Stimulated activated CD4-positive, alpha-beta T cell treated with anti-CD3 and anti-CD28 coated beads, TNF-alpha, amount 100 ng/mL, for 48 hours (primary cell): ENCODE measurements around the gene CREB5.
A peak's percentile ranks its signal among the peaks of the same experiment; 100 is the strongest.

Experiments
- DNase-seq, 3 donors: peaks; one replicate each; pipeline ENCODE4 v3.0.0-alpha.2; 2020; ENCODE audit warnings: low read depth in 3 of 3

The CREB5 gene

DNA sequence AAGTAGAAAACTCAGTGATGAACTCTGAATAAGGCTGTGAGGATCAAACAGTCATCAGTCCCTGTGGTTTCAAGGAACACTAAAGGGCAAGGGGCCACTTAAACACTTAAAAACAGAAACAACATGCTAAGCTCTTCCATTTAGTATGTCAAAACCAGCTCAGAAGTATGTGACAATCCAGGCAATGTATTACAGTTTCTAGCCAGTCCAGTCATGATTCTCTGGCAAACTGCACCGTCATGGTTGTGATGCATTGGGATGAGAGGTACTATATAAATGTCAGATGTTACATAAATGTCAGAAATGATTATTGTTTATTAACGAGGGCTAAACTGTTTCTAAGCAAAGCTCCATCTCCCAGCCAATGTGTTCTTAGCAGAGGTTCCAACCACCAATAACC, 4.7 kb upstream of the CREB5 start:
- DNase-seq, result no peak

DNA sequence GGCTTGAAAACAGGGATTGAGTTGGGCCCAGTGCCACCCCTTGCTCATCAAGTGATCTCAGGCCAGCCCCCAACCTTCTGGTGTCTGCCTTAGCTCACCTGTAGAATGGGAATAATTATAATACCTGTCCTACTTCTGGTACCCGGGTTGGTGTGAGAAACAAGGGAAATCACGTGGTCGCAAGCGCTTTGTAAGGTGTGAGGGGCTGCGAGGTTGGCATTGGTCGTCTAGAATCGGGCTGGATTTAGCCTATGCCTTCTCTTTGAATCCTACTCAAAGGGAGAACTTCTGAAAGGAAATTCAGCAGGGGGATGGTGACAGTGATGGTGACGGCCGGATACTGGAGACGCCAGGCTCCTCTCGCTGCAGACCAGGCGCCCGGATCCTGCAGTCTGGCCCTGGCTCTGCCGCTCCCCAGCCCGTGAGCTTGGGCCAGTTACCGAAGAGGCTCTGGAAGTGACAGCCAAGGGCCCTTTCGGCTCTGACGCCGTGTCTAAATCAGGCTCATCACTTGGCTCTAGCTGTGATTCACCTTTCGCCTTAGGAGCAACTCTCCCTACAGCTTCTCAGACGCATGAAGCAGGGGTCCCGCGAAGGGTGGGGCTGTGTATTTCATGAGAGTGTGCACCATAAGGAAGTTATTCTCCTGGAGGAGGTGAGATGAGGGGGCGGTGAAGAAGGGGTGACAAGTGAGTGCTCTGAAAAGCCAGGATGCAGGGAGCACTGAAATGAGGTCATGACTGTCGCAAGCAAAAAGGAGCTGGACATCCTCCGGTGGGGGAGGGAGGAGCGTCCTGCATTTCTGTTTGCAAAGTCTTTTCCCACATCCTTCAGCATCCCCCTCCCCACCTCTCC, 4.0 kb upstream of the CREB5 start:
- DNase-seq, result no peak

DNA sequence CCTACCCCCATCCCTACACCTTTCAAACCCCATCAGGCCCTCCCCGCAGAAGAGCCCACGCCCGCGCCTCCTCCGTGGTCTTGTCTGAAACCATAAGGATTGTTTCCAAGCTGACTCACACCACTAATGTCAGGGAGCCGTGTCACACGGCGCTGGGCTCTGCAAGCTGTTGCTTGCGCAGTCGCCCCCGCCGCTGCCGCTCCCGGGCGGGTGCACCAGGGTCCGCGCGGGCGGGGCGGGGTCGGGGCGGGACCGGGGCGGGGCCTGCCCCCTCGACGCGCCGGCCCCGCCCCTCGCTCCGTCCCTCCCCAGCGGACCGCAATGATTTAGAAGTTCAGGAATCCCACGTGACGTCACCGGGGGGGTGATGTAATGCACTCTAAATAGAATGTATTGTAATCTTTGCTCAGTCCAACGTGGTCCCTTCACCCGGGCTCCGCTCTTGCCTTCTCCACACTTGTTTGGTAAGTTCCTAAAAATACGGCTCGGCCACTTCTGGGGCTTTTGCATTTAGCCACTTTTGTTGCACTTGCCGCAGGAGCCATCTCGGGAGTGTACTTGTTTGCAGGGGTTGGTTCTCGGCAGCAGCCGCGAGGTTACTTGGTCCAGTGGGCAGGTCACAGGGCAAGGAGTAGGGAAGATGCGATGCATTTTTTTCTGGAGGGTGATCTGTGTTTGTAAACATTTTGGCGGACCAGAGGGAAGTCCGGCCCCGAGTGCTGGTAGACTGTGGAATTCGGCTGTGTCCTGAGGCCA, 3.2 kb upstream of the CREB5 start:
- DNase-seq, result peak; percentile 49 to 65 (median 57)

DNA sequence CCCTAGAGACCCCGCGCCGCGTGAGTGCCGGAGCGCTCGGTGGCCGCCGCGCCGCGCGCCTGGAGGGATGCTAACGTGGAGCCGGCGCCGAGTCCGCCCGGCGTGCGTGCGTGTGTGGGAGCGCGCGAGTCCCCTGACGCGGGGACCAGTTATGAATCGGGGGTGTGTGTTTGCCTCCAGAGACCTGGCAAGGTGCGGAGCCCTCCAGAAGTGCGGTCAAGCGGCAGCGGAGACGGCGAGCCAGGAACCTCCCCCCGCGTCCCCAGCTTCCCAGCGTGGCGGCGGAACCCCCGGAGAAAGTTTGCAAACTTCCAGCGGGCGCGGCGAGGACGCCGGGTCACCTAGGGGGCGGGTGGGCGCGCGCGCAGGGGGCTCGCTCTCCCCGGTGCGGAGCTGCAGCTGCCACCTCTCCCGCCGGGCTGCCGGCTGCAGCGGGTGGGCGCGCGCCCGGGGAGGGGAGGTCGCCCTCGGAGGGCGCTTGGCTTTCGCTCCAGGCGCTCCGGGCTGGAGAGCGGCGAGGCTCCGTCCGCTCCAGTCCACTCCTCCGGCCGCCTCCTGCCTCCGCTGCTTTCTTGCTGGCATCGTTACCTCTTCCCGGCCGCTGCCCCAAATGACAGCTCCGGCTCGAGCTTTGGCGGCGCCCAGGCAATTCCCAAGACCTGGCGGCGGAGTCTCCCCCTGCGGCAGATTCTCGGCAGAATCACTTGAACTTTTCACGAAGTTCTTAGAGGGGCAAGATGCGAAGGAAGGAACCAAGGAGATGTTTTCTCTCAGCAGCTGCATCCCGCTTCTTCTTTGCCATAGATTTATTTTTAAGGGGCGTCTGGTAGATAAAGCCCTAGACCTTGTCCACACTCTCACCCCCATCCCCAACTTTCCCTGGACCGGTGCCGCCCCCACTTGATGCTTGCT, 2.3 kb upstream of the CREB5 start:
- DNase-seq, result no peak

DNA sequence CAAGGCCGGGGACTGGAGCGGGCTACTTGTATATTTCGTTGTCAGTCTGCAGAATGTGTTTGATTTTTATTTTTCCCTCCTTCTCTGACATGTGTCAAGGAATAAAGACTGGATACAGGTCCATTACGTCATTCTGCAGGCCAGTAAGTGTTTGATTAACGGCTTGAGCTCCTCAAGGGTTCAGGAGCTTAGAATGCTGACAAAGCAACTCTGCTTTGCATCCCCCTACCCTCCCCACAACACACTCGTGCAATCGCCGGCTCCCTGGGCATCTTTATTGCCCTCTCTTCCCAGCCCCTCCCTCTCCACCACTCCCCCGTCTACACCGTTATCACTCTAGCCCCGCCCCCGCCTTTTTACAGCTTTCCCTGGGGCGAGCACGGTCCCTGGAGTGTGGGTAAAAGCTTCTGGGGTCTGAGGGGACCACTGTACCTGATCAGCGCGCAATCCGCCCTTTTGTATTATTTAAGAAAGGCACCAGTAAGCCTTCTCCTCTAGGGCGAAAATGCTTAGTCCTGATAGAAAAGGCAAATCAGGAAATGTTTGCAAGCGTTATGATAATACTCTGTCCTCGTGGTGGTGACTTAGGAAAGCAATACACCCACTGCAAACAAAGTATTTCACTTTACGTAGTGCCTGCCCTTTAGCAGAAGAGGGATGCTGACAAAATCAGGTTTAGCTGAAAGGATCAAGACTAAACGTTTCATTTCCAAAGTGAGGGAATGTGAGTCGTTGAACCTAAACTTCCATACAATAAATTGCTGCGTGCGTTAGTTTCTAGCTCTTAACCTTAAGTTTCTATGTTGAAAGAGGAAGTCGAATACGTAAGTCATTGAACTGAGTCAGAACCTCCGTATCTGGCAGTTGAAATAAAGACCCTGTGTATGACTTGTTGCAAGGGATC, 1.4 kb upstream of the CREB5 start:
- DNase-seq, result no peak

DNA sequence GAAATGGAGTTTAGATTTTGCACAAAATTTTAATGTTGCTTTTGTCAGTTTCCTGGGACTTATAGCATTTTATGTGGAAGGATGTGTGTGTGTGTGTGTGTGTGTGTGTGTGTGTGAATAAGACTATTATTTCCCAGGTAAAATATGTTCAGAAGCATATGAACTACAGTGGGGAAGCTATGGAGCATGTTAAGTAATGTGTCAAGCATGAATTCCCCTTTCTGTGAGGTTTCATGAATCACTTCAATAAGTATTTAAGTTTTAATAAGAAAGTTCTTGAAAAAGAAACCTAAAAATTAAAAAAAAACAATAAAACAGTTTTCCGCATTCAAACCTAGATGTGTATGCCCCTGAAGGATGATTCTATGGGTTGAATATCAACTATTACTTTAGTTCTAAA, 693 bp downstream of the CREB5 start:
- no peak for DNase-seq

DNA sequence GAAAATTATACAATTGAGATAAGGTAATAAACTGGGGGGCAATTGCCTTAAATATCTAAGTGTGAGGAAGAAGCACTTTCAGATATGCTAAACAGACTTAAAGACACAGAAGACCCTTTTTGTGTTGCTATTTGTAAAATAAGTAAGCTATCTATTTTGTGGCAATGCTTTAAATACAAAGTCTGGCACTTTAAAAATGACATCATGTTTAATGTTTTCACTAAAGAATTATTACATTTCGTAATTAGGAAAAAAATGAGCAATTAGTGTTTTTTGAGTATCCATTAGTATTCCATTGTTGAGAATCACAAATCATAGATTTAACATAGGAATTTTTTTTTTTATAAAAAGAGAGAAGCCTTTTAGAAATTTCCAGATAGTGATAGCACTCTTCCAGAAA, 2.1 kb downstream of the CREB5 start:
- no peak for DNase-seq

DNA sequence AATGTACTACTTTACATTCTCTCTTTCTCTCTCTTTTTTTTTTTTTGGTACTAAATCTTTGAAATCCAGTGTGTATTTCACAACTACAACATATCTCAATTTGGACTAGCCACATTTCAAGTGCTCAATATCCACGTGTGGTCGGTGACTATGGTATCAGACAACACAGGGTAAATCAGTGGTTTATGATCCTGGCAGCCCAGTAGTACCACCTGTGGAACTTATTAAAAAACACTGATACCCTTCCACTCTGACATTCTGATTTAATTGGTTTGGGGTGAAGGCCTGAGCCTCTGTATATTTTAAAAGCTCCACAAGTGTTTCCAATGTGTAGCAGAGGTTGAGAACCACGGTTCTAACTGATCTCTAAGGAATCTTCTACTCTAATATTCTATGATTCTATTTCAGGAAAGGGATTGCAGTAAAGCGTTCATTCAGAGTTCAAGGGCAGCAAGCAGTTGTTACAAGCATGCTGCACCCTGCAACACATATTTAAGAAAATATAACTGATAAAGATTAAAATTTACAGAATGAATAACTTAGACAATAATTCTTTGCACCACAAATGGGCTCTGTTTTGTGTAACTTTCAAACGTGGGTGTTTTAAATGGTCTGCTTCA, 5.1 kb downstream of the CREB5 start:
- DNase-seq, result no peak

DNA sequence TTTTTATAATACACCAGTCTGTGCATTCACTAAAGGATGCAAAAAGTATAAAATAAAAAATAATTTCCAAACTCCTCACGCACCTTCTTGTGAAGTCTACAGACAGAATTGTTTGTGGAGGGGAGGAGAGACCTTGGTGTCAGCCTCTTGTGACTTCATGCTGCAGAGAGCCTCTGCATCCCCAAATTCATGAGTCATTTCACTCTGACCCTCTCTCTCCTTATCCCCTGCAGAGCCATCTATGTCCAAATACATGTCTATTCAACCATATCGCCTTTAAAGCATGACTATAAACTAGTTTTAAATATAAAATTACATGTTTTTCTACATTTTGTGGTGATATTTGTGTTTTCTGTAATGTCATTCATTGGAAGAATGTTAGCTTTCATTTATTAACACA, 6.0 kb downstream of the CREB5 start:
- DNase-seq, result no peak

DNA sequence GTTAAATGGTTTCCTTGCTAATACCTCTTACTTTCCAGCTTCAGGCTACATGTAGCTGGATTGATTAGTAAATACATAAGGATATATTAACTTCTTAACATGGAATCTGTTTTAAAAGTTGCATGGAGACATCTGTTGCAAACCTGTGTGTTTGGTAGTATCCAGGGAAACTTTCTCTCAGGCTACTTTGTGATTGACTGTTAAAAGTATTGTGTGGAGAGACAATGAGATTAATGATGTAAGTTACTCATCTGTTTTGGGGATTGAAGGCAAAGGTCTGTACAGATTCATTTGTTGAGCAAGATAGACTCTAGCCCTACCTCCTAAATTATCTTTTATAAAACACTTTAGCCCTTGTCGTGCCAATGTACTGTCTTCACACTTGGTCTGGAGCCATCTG, 6.6 kb downstream of the CREB5 start:
- DNase-seq, result no peak

DNA sequence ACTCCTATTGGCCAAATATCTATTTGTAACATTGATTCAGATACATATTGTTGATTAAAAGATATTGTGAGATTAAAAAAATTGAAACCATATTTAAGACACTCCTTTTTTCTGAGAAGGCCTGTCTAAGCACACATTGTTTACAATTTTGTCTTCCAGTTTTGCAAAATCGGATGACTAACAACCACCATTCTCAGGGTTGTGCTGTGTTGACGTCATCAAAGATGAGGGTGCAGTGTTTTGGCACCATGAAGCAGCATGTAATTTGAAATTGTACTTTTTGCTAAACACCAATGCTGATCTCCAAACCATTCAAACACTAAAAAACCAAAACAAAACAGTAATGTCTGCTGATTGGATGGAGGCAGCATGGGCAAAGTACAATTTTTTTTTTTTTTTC, 7.4 kb downstream of the CREB5 start:
- DNase-seq, result no peak

DNA sequence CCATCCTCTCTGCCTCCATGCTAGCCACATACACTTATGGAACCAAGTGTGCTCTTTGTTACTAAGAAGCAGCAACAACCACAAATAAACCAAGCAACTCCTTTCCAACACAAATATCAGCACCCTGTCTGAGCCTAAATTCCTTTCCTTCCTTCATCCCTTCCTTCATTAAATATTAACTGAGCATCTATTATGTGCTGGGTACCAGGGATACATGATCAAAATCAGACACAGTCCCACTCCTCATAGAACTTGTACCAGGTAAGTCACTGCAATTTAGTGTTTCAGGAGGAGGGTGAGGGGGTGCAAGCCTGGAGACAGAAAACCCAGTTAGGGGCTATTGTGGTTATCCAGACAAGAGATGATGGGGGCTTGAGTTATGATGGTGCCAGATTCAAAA, 10.8 kb downstream of the CREB5 start:
- DNase-seq, result no peak

DNA sequence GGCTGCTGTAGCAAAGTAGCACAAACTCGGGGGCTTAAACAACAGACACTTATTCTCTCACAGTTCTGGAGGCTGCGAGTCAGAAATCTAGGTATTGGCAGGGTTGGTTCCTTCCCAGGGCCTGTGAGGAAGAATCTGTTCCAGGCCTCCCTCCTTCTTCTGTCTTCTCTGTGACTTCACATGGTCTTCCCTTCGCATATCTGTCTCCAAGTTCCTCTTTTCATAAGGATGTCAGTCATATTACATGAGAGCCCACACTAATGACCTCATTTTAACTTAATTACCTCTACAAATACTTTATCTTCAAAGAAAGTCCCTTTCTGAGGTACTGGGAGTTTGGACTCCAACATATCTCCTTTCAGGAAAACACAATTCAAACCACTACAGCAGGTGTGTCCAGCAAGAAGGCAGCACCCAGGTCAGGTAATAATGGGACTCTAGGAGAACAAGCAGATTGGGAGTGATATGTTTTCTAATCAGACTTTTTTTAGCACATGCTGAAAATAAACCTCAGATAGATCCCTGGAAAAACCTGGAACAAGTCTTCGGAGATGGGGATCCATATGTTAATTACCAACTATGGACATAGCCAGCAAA, 11.7 kb downstream of the CREB5 start:
- no peak for DNase-seq

DNA sequence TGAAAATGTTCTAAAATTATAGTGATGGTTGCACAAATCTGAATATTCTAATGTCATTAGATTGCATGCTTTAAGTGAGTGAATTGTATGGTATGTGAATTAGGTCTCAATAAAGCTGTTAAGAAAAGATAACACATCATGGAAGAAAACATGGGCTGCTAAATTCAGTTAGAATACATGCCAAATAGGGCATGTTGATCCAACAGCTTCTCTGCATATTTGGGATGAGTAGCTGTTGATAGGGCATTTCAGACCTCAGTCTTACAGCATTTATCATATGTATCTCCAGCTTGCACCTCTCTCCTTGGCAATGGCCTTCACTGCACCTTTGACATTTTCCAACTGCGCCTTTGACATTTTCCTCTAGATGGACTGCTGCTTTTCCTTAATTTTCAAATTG, 13.2 kb downstream of the CREB5 start:
- no peak for DNase-seq

DNA sequence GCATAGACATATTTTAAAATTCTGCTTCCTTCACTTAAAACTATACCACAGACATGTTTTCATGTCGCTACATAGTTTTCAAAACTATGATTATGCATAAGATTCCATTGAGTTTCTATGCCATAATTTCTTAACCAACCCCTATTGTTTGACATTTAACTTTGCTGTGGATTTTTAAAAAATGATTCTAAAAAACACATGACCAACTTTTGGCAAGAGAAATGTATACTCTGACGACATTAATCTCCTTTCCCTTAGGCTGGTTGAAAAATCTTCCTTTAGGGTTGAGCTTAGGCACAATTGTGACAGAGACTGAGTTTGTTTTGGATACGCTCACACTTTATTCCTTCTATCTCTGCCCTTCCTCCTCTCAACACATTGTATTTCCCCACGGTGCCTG, 14.9 kb downstream of the CREB5 start:
- no peak for DNase-seq

DNA sequence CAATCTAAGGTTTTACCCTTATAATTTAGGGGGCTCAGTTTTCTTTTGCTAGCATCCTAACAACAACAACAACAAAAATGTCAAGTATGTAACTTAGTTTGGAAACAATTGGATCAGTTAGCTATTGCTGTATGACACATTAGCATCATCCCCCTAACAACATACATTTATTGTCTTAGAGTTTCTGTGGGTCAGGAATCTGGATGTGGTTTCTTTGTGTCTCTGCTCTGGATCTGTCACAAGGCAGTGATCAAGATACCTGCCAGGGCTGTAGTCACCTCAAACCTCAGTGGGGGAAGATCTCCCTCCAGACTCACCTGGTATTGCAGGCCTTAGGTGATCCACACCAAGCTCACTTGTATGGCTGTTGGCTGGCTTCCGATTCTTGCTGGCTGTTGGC, 18.3 kb downstream of the CREB5 start:
- DNase-seq, result no peak

DNA sequence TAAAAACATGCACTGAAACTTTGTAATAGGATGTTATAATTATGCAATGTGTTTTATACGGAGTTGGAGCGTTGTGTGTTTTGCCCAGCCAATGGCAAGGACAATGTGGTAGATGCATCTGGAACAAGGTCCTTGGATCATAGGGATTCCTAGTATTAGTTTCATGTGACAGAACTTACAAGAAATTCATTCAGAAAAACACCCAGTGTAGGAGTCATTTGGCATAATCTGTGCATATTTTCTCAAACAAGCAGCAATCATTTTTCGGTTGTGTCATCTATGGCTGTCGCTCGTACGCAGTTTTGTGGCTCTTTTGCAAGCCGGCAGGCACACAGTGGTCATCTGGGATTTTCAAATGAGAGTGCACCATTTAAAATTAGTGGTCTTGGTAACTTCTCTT, 19.8 kb downstream of the CREB5 start:
- DNase-seq, result no peak

DNA sequence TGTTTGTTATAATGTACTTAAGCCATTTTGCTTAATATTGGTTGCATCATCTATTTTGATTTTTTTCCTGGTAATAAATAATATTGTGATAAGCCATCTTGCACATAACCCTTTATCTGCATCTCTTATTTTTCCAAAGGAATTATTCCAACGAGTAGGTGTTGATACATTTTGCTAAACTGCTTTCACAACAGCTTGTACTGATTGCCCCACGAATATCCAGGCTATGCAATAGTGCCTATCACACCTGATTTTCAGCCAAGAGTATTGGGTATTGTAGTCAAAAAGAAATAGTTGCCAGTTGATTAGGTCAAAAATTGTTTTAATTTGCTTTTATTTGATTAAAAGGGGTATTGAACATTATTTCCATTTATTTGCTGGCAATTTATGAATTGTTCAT, 20.7 kb downstream of the CREB5 start:
- no peak for DNase-seq

DNA sequence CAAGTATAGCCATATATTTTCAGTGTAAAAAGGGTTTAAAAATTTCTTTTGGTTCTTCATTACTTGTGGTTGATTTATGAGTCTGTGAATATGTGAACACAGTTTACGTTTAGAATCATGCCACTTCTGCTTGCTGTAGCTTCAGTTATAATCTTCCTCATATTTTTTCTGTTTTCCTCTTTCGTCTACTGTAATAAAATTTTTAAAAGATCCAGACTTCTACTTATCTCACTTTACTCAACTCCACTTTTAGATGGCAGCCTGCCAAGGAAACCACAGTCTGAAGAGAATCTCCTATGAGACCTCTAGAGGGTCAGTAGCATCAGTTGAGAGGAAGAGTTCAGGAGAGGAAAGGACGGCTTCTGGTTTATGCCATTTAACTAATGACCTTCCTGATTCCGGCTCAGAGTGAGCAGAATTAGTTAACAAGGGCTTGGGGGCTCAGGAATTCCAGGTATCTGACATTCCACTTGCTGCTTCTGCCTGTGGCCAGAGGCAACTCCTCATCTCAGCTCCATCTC, 21.4 kb downstream of the CREB5 start:
- no peak for DNase-seq

DNA sequence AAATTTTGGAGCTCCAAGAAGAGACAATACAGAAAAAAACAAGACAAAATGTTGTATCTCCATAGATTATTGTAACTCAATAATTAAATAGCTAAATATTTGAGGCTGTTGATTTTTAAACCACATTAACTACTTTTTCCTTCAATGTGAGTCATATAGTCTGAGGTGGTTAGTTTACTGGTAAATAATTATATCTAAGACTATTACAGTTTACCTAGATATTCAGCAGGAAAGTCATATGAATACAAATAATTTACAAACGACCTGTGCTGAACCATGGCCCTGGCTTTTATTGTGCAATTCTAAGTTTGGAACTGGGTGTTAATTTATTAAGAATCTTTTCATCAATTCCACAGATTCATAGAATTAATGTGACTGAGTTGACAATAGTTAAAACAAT, 22.2 kb downstream of the CREB5 start:
- DNase-seq, result no peak
